ENCODE results near the gene NOX5. TPM values are rescaled to one million over a fixed set of nuclear protein-coding genes. Genes with fewer than 3 reads are reported as not detected.

Gene NOX5
- total and polyA plus RNA-seq, 2 donors (not counting 1 experiment from before 2014, with no cell fraction given) = 0.01 to 0.05 TPM

GRCh38 chr15:68984586-68984985 lies 29.9 kb upstream of the NOX5 start:
- Histone ChIP-seq H3K4me1 (ENCODE audit: control insufficient read depth in 2 of 2, insufficient read depth in 2 of 2, low read length in 2 of 2) (no peaks in the 10 kb centered on the region), H2AFZ (ENCODE audit: insufficient read depth, low read depth, low read length, poor library complexity, severe bottlenecking) (no peak overlapping the region), H3K27me3 (replicated peaks in 1 of 4; ENCODE audit: control extremely low read depth in 1 of 4, control insufficient read depth in 3 of 4, insufficient read depth in 4 of 4, low read length in 3 of 4) (peaks cover 0 to 5% (median 0%) of the 10 kb centered on the region in 4 experiments), H3K4me3 (ENCODE audit: control extremely low read depth in 1 of 5, extremely low read depth in 1 of 5, insufficient read depth in 1 of 5, low read depth in 2 of 5, low read length in 4 of 5) (no peak overlapping the region), H3K4me2 (replicated peaks; ENCODE audit: low read depth, low read length, poor library complexity, severe bottlenecking) (no peak overlapping the region), H3K9ac (ENCODE audit: low read length) (no peak overlapping the region), H3K9me3 (ENCODE audit: control extremely low read depth in 1 of 3, control insufficient read depth in 2 of 3, insufficient read depth in 1 of 3, low read length in 2 of 3) (no peaks in the 10 kb centered on the region), H4K20me1 (ENCODE audit: control insufficient read depth, insufficient read depth, low read length, poor library complexity, severe bottlenecking) (no peaks in the 10 kb centered on the region), H3K27ac (ENCODE audit: low read length in 2 of 2) (no peak overlapping the region), H3K36me3 (replicated peaks in 1 of 2; ENCODE audit: control extremely low read depth in 1 of 2, control insufficient read depth in 1 of 2, extremely low read depth in 1 of 2, insufficient read depth in 2 of 2, low read length in 1 of 2) (no peaks in the 10 kb centered on the region), H3K79me2 (ENCODE audit: control insufficient read depth, insufficient read depth, low read length) (no peaks in the 10 kb centered on the region)
- peaks cover 22% of the 10 kb centered on the region for H3K27me3 Mint-ChIP-seq
- no CpG with 5 or more reads among the region's 3 CpGs for WGBS (ENCODE audit: insufficient coverage)
- no peak for DNase-seq
- TF ChIP-seq EZH2 (IDR thresholded peaks at IDR 0.05; ENCODE audit: borderline replicate concordance, insufficient read depth, low read depth, low read length, poor library complexity, severe bottlenecking) (no peak), CTCF (IDR thresholded peaks at IDR 0.05) (no peak)
- H3K4me1 Mint-ChIP-seq = no peaks in the 10 kb centered on the region
- no peak overlapping the region for H3K27ac Mint-ChIP-seq
- intact Hi-C loops (cut with micrococcal nuclease) = no loop called here
- ChIA-PET CTCF (no interaction called here), POLR2A (no interaction called here)
- no peak for ATAC-seq (ENCODE audit: low read depth)
- H3K4me3 Mint-ChIP-seq = no peak overlapping the region
- no peaks in the 10 kb centered on the region for H3K9me3 Mint-ChIP-seq (ENCODE audit: insufficient read depth)

- Histone ChIP-seq H3K36me3 (replicated peaks in 1 of 2; ENCODE audit: control extremely low read depth in 1 of 2, control insufficient read depth in 1 of 2, extremely low read depth in 1 of 2, insufficient read depth in 2 of 2, low read length in 1 of 2) (no peaks in the 10 kb centered on the region), H3K27me3 (replicated peaks in 1 of 4; ENCODE audit: control extremely low read depth in 1 of 4, control insufficient read depth in 3 of 4, insufficient read depth in 4 of 4, low read length in 3 of 4) (peaks cover 0 to 5% (median 0%) of the 10 kb centered on the region in 4 experiments), H3K79me2 (ENCODE audit: control insufficient read depth, insufficient read depth, low read length) (no peaks in the 10 kb centered on the region), H3K4me1 (ENCODE audit: control insufficient read depth in 2 of 2, insufficient read depth in 2 of 2, low read length in 2 of 2) (no peaks in the 10 kb centered on the region), H4K20me1 (ENCODE audit: control insufficient read depth, insufficient read depth, low read length, poor library complexity, severe bottlenecking) (no peaks in the 10 kb centered on the region), H3K4me3 (ENCODE audit: control extremely low read depth in 1 of 5, extremely low read depth in 1 of 5, insufficient read depth in 1 of 5, low read depth in 2 of 5, low read length in 4 of 5) (no peak overlapping the region), H2AFZ (ENCODE audit: insufficient read depth, low read depth, low read length, poor library complexity, severe bottlenecking) (no peak overlapping the region), H3K4me2 (replicated peaks; ENCODE audit: low read depth, low read length, poor library complexity, severe bottlenecking) (no peak overlapping the region), H3K9me3 (ENCODE audit: control extremely low read depth in 1 of 3, control insufficient read depth in 2 of 3, insufficient read depth in 1 of 3, low read length in 2 of 3) (no peaks in the 10 kb centered on the region), H3K27ac (ENCODE audit: low read length in 2 of 2) (no peak overlapping the region), H3K9ac (ENCODE audit: low read length) (no peak overlapping the region)
- WGBS (ENCODE audit: insufficient coverage) = no CpG with 5 or more reads among the region's 5 CpGs
- Mint-ChIP-seq H3K9me3 (ENCODE audit: insufficient read depth) (no peaks in the 10 kb centered on the region), H3K27ac (no peak overlapping the region), H3K27me3 (peaks cover 24% of the 10 kb centered on the region), H3K4me1 (no peaks in the 10 kb centered on the region), H3K4me3 (no peak overlapping the region)
- no peak for DNase-seq
- POLR2A ChIA-PET = no interaction called here
- intact Hi-C loops (cut with micrococcal nuclease) = no loop called here
- CTCF ChIA-PET = no interaction called here
- ATAC-seq (ENCODE audit: low read depth) = no peak
- no peak for TF ChIP-seq CTCF (IDR thresholded peaks at IDR 0.05)
- TF ChIP-seq EZH2 (IDR thresholded peaks at IDR 0.05; ENCODE audit: borderline replicate concordance, insufficient read depth, low read depth, low read length, poor library complexity, severe bottlenecking) = no peak
Measured at GRCh38 chr15:68985361-68985891, 29.1 kb upstream of the NOX5 start.
